ENCODE measurements around the gene DDX50.
"Not testable (repeated sequence)": the region's sequence is repeated elsewhere in the genome, so short reads cannot be mapped to it uniquely, and the experiment has no call there.

DDX50 gene

GRCh38 chr10:68957284-68957615 is 56.1 kb downstream of the DDX50 start:
- no peak for DNase-seq
- H3K27me3 ChIP-seq (ENCODE audit: insufficient read depth, low read depth, severe bottlenecking): no peaks in the 10 kb centered on the region
- peak overlapping the region; percentile 99 for H3K4me3 ChIP-seq (ENCODE audit: low read depth, low read length)
- H3K9me3 ChIP-seq (ENCODE audit: severe bottlenecking): no peaks in the 10 kb centered on the region
- H3K27ac ChIP-seq: no peak overlapping the region
- H3K36me3 ChIP-seq: peaks cover 44% of the 10 kb centered on the region
- TF ChIP-seq CTCF (IDR thresholded peaks at IDR 0.05; ENCODE audit: low read depth, low read length): no peak

DNA sequence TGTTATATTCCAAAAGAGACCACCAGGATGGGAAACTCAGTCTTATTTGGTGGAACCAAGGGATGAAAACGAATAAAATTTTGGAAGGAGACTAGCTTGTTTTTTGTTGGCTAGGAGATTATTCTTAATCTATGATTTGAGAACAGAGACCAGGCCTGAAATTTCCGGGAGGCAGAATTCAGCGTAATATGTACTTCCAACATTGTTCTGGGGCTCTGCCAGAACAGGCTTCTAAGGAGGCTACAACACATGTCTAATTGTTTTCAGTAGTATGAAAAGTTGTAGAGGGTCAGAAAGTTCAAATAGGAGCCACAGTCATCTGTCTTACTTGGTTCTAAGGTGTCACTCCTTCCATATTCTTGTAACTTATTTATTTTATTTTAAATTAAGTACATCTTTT is 56.5 kb downstream of the DDX50 start:
- Histone ChIP-seq H3K9me3 (ENCODE audit: severe bottlenecking) (no peaks in the 10 kb centered on the region), H3K36me3 (peaks cover 48% of the 10 kb centered on the region), H3K27ac (no peak overlapping the region), H3K4me3 (ENCODE audit: low read depth, low read length) (no peak overlapping the region), H3K27me3 (ENCODE audit: insufficient read depth, low read depth, severe bottlenecking) (no peaks in the 10 kb centered on the region)
- no peak for DNase-seq
- no peak for TF ChIP-seq CTCF (IDR thresholded peaks at IDR 0.05; ENCODE audit: low read depth, low read length)

DNA sequence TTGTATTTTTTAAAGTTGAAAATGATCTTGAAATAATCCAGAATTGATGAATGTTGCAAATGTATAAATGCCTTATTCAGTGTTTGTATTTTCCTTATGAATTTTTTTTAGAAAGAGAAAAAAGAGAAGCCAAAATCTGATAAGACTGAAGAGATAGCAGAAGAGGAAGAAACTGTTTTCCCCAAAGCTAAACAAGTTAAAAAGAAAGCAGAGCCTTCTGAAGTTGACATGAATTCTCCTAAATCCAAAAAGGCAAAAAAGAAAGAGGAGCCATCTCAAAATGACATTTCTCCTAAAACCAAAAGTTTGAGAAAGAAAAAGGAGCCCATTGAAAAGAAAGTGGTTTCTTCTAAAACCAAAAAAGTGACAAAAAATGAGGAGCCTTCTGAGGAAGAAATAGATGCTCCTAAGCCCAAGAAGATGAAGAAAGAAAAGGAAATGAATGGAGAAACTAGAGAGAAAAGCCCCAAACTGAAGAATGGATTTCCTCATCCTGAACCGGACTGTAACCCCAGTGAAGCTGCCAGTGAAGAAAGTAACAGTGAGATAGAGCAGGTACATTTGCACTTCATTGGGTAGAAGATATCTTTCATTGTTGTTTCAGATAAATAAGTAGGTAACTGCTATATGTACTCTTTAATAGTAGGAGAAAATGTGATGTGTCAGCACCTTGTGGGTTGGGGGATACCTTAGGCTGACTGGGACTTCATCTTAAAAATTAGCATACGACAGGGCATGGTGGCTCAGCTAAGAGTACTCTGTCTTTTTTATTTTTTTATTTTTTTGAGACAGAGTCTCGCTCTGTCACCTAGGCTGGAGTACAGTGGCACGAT is 58.8 kb downstream of the DDX50 start:
- Histone ChIP-seq H3K4me3 (ENCODE audit: low read depth, low read length) (no peak overlapping the region), H3K27ac (no peak overlapping the region), H3K9me3 (ENCODE audit: severe bottlenecking) (no peaks in the 10 kb centered on the region), H3K36me3 (peaks cover 60% of the 10 kb centered on the region), H3K27me3 (ENCODE audit: insufficient read depth, low read depth, severe bottlenecking) (no peaks in the 10 kb centered on the region)
- no peak for TF ChIP-seq CTCF (IDR thresholded peaks at IDR 0.05; ENCODE audit: low read depth, low read length)
- no peak for DNase-seq

DNA sequence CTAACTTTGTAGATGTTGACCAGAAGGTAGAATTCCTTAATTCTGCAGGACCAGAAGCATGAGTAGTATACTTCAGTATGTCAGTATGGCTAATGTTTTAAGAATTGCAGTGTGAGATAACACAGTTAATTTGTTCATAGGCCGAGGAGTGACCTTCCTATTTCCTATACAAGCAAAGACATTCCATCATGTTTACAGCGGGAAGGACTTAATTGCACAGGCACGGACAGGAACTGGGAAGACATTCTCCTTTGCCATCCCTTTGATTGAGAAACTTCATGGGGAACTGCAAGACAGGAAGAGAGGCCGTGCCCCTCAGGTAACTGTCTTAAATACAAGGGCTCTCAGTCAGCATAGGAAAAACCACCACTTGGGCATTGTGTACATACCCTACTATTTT is 62.0 kb downstream of the DDX50 start:
- H3K9me3 ChIP-seq (ENCODE audit: severe bottlenecking): no peaks in the 10 kb centered on the region
- DNase-seq: no peak
- no peak overlapping the region for H3K4me3 ChIP-seq (ENCODE audit: low read depth, low read length)
- H3K27ac ChIP-seq: no peak overlapping the region
- H3K27me3 ChIP-seq (ENCODE audit: insufficient read depth, low read depth, severe bottlenecking): no peaks in the 10 kb centered on the region
- peaks cover 84% of the 10 kb centered on the region for H3K36me3 ChIP-seq
- TF ChIP-seq CTCF (IDR thresholded peaks at IDR 0.05; ENCODE audit: low read depth, low read length): no peak

DNA sequence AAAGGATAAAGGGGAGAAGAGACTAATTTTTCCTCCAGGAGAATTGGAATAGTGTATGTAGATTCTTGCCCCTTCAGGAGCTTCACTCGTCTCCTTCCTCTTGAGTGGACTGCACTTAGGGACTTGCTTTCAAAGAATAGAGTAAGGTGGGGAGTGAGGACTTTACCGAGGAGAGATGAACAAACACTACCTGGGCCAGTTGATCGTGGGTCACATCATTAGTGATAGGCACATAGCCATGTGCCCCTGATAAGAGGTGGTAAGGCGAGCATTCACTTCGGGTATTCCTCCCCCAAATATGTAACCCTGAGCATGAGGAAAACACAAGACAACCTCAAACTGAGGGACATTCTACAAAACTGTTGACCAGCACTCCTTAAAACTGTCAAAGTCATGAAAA is 72.9 kb downstream of the DDX50 start:
- H3K9me3 ChIP-seq (ENCODE audit: severe bottlenecking): no peaks in the 10 kb centered on the region
- no peak for TF ChIP-seq CTCF (IDR thresholded peaks at IDR 0.05; ENCODE audit: low read depth, low read length)
- H3K4me3 ChIP-seq (ENCODE audit: low read depth, low read length): no peak overlapping the region
- no peak overlapping the region for H3K27ac ChIP-seq
- no peak for DNase-seq
- no peaks in the 10 kb centered on the region for H3K27me3 ChIP-seq (ENCODE audit: insufficient read depth, low read depth, severe bottlenecking)
- H3K36me3 ChIP-seq: peaks cover 76% of the 10 kb centered on the region

- H3K9me3 ChIP-seq (ENCODE audit: severe bottlenecking); H3K27ac ChIP-seq; H3K27me3 ChIP-seq (ENCODE audit: insufficient read depth, low read depth, severe bottlenecking); DNase-seq; H3K4me3 ChIP-seq (ENCODE audit: low read depth, low read length): not testable (repeated sequence)
- H3K36me3 ChIP-seq: peaks cover 60% of the 10 kb centered on the region
Observed at GRCh38 chr10:68975936-68976473, 74.9 kb downstream of the DDX50 start.

DNA sequence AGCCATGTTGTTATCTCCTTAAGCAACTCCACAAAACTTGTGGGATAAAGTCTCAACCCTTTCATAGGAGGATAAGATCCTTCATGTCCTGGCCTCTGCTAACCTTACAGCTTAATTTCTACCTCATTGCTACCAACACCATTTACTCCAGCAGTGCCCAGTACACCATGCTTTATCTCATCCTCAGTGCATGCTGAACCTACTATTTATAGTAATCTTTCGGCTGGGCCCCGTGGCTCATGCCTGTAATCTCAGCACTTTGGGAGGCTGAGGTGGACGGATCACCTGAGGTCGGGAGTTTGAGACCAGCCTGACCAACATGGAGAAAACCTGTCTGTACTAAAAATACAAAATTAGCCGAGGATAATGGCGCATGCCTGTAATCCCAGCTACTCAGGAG is 78.6 kb downstream of the DDX50 start:
- H3K27me3 ChIP-seq (ENCODE audit: insufficient read depth, low read depth, severe bottlenecking); H3K9me3 ChIP-seq (ENCODE audit: severe bottlenecking); H3K4me3 ChIP-seq (ENCODE audit: low read depth, low read length): not testable (repeated sequence)
- peak; percentile 83 for DNase-seq
- Histone ChIP-seq H3K27ac (peak overlapping the region; percentile 32), H3K36me3 (peaks cover 45% of the 10 kb centered on the region)

All from WERI-Rb-1 (cell line).